ENCODE measurements around the gene MTHFSD. TPM values are rescaled to one million over a fixed set of nuclear protein-coding genes. Genes with fewer than 3 reads are reported as not detected.

Gene MTHFSD
- total RNA-seq, 1 donor from 2014 or later, result 28.7 TPM

DNA sequence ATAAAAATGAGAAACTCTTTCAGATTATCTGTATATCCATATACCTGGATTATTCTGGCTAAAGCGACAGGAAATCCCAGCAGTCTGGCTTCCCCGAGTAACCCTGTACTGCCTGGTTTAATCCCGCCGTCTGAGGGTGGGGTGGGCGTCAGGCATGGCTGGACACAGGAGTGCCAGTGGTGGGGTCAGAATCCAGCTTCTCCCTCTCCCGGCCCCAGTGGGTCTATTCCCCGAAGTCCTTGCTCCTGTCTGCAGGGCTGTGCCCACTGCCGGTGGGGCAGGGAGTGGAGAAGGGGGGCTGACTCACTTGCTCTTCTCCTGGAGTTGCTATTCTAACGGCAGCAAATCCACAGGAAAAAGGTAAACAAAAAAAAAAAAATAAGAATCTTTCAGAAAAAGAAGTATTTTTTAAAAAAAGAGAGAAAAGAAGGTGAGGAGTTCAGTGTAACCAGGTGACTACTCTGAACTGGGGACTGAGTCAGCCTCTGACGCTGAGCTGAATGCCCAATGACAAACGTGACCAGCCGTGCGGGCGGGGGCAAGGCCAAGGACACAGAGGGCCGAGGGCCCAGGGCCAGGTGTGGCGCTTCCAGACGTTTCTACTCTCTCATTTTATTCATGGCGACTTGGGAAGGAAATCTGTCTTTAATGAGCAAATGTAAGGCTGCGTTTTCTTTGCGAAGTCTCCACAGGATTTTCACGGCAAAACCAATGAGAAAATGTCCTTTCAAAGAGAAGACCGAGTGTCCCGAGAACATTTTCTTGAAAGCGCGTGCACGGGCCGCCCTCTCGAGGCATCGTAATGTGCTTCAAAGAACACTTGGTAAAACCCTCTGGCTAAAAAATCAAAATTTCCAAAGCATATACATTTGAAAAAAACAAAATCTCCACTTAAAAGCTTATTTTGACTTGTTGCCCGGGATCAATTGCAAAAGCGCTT, 24.5 kb downstream of the MTHFSD start:
- no peak for DNase-seq (ENCODE audit: low spot score)

- no peak for DNase-seq (ENCODE audit: low spot score)
These were observed 25.9 kb downstream of the MTHFSD start for GRCh38 chr16:86529160-86529559.

GRCh38 chr16:86528061-86528929, 26.7 kb downstream of the MTHFSD start:
- DNase-seq (ENCODE audit: low spot score), result no peak

DNA sequence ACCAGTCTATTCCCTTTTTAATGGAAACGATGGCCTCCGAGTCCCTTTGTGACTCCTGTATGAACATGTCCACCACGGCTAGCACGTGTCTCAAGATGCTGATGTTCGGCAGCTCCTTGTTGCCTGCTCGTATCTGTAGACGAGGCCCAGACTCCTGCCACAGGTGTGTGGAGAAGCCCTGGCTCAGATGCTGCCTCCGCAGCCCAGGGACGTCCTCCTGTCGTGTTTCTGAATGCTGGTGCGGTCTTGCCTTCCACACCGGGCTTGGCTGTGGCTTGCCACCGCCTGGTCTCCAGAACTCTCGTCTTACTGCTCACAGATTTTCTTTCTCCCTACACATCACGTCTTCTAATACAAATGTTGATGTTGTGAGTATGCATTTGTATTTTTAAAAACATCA, 27.7 kb downstream of the MTHFSD start:
- DNase-seq (ENCODE audit: low spot score), result no peak

- no peak for DNase-seq (ENCODE audit: low spot score)
These were observed 29.3 kb downstream of the MTHFSD start for GRCh38 chr16:86525696-86526095.

- DNase-seq (ENCODE audit: low spot score), result no peak
These were observed 31.0 kb downstream of the MTHFSD start for GRCh38 chr16:86524029-86524428.

DNA sequence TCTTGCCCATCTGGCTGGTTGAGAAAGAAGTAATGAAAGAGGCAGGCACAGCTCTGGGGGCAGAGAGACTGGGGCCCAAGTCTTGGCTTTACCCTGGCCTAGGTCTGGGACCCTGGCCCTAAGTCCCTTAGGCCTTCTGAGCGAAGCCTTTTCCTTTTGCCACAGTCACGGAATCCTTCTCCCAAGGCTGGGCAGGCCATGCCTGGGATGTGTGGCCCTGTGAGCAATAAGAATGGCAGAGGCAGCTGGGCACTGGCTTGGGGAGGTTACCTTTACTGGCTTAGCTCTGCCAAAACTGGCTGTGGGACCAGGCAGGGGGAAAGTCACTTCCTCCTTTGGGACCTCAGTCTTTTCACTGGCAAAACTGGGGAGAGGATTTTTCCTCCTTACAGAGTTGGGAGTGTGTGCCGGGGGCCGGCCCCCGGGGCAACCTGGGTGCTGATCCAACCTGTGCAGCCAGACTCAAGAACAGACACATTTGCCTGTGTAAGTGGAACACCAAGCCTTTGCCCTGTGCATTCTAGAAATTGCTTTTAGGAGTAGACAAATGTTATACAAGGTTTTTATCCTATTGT, 31.8 kb downstream of the MTHFSD start:
- no peak for DNase-seq (ENCODE audit: low spot score)

GRCh38 chr16:86522634-86523033, 32.4 kb downstream of the MTHFSD start:
- no peak for DNase-seq (ENCODE audit: low spot score)

GRCh38 chr16:86521236-86522197, 33.5 kb downstream of the MTHFSD start:
- no peak for DNase-seq (ENCODE audit: low spot score)

DNA sequence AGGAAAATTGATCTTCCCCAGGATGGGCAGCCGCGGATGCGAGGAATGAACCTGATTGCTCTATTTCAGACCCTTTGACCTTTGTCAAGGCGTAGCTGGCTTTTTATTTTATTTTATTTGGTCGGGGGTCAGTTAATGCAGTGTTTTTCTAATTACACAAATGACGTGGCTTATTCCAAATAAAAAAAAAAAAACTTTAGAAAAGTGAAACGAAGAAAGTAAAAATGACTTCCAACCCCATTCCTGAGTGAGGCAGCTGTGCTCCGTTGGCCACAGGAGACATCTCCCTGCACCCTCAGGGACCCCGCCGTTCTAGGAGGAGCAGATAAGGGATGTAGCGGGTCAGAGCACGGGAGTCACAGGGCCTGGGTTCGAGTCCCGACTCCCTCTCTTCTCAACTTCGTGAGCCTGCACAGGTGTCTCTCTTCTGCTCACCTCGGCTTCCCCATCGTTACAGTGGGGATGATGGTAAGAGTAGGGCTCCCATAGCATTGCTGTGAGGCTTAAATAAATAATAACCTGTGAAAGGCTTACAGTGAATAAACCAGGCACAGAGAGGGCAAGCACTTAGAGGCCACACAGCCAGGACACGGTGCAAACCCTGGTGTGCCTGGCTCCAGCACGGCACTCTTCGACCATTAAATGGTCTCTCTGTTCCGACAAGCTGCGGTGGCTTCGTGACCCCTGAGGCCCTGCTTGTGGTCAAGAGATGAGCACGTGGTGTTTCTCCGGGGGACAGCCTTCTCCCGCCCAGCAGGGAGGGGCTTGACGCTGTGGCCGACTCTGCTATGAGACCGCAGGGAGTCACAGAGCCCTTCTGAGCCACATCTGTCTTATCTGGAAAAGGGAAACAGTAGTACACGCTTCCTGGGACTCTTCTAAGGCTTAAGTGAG, 34.5 kb downstream of the MTHFSD start:
- DNase-seq (ENCODE audit: low spot score), result no peak

DNA sequence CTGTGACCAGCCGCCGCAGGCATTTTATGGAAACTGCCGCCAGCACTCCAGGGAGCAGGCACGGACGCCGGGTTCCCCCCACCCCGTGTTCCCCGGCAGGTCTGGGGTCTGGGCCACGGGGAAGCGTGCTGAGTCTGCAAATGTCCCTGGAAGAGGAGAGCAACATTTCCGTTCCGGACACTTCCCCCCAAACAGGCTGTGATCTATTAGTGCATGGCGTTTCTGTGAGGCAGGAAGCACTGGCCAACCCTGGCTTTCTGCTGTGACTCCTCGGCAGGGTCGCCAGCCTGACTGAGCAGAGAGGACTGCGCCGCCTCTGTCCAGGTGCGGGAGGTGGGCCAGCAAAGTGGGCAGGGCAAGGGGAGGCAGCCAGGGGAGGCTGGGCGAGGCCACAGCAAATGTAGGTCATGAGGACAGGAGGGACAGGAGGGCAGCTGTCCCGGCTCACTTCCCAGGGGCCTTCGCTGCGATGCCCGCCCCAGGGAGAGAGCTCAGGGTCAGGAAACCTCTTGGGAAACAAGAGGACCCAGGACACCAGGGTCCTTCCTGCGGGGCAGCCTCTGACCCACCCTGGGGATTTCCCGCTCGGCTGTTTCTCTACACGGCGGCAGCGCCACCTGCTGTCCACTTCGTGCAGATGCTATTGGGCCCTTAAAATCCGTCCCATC, 35.3 kb downstream of the MTHFSD start:
- DNase-seq (ENCODE audit: low spot score), result no peak

DNA sequence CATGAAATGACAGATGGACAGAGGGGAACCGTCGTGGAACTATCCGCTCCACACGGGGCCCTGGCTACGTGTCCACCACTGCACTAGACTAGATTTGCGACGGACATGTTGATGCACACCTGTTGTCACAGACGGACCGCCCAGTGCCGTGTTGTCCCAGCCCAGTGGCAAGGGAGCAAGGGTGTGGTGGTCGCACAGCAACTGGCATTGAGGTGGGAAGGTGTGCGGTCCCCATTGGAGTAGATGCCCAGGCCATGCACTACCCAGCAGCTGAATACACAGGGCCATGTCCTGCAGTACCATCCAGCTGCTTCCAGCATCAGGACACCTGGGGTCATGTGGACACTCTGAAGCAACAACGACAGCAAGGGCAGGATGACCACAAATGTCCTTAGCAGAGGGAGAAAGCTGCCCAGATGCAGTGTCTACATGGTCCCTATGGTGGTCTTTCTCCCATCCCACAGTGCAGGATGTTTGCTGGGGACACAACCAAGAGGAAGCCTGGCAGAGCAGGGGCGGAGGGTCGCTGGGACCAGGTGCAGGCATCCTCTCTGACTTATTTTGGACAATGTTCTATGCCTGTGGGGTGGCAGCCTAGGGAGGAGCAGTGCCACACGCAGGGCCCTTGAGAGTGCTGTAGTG, 35.9 kb downstream of the MTHFSD start:
- no peak for DNase-seq (ENCODE audit: low spot score)

DNA sequence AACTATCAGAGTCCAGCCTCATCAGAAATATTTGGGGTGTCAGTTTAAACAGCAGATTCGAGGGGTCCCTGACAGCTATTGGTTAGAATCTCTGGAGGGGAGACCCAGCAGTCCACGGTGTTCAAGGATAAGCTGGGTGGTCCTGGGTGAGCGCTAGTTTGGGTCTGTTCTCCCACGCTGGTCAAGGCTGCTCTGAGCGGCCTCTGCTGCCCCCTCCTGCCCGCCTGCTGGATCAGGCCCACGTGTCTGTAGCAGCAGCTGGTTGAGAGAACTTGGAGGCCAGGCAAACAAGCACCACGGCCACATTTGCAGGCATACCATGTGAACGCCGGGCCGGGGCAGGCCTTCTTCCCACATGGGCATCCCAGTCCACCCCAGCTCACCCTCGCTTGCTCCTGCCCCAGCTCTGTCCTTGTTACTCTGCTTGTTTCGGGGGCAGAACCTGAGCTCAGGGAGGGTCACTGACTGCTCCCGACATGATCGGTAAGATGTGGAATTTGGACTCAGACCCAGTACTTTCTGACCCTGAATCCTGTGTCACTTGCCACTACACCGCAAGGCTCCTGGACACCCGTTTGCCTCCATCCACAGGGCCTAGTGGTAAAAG, 37.3 kb downstream of the MTHFSD start:
- peak; percentile 84 for DNase-seq (ENCODE audit: low spot score)

DNA sequence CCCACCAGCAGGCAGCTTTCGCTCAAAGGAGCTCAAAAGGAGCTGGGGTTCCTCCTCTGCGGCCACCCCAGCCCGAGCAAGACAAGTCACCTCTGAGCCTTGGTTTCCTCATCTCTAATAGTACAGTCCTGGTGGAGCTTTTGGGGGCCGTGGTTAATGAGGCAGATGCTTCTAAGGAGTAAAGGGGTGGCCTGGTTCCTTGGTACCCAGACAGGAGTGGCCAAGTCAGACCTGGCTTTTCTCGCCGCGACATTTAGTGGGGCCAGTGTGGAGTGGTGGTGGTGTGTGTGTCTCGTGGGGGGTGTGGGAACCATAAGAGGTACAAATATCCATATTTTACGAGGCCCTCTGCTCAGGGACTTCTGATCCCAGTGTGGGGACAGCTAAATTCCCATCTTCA, 38.0 kb downstream of the MTHFSD start:
- DNase-seq (ENCODE audit: low spot score), result no peak

DNA sequence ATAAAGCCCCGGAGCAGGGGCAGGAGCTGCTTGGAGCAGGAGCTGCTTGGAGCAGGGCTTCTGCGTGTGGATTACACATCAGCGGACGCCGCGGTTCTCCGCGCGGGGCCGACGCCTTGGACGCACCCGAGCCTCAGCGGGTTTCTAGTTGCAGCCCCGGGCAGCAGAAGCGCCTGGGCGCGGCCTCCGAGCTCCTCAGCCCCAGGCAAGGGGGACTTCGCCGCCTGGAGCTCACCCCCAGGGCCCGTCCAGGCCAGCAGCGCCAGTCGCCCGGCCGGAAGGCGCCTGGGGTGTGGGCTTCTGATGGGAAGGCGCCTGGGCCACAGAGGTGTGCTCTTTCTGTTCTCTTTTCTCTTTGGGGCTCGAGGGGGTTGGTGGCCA, 38.4 kb downstream of the MTHFSD start:
- no peak for DNase-seq (ENCODE audit: low spot score)

DNA sequence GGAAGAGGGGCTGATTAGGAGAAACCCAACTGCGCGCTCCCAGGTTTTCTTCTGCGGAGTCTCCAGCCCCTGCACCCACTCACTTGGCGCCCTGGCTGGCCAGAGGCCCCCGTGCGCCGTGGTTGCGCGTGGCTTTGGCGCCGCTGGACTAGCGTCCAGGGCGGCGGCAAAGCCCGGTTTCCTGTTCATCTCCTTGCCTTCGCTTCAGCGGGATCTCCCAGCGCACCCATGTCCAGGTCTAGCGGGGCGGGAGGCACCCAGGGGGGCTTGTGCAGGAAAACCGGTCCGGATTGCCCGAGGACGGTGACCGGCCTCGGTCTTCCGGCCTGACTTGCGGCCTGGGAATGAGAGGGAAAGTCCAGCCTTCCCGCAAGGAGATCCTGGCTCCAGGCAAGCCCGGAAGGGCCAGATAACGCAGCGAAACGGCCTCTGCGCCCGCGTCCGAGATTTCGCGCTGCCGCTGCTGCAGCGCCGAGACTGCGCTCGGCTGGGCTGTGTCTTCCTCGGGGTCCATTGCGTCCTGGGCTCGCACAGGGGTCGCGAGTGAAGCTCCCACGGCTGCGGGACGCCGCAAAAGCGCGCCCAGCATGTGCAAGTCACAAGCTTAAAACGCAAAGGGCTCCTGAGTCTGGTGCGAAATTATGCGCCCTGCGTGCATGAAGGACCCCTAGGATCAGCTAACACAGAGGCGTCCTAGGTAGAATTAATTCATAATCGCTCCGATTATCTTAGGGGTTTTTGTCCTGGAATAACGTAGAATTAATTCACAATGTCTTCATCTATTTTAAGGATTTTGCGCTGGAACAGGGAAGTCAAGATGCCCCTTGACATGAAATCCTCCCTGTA, 39.0 kb downstream of the MTHFSD start:
- no peak for DNase-seq (ENCODE audit: low spot score)

DNA sequence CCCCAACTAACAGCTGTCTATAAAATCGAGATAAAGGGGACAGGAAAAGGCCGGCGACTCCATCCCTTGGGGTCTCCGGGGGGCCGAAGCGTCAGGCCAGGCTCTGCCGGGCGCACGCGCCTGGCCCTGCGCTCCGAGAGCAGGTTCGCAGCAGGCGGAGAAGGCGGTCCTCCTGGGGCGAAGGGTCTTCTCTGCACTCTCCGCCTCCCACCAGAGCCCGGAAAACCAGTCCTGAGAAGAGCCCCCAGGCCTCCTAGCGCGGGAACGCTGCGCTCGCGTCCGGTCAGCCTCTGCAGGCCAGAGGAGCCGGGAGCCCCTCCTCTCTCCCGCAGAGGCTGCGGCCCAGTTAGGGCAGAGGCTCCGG, 39.6 kb downstream of the MTHFSD start:
- DNase-seq (ENCODE audit: low spot score), result no peak

Data from ureter (tissue), 1 donor.